ENCODE data around the gene FIS1. TPM values are rescaled to one million over a fixed set of nuclear protein-coding genes. Genes with fewer than 3 reads are reported as not detected.
A peak's percentile ranks its signal among the peaks of the same experiment; 100 is the strongest.

The FIS1 gene
- total RNA-seq, 1 experiment from 2014 or later = 64.1 TPM

GRCh38 chr7:101232141-101232850 lies 12.6 kb downstream of the FIS1 start:
- no peak overlapping the region for H3K4me3 ChIP-seq
- peaks cover 4% of the 10 kb centered on the region; the same call in 1 of the 2 replicates for H3K4me1 ChIP-seq
- no peaks in the 10 kb centered on the region for H3K27me3 ChIP-seq
- H3K27ac ChIP-seq = no peak overlapping the region
- H3K36me3 ChIP-seq = no peaks in the 10 kb centered on the region
- no peak for DNase-seq
- H3K9me3 ChIP-seq (replicated peaks) = no peaks in the 10 kb centered on the region

GRCh38 chr7:101231644-101232043 lies 13.2 kb downstream of the FIS1 start:
- H3K27me3 ChIP-seq = no peaks in the 10 kb centered on the region
- no peak for DNase-seq
- H3K36me3 ChIP-seq = no peaks in the 10 kb centered on the region
- no peaks in the 10 kb centered on the region for H3K4me1 ChIP-seq
- H3K27ac ChIP-seq = no peak overlapping the region
- no peak overlapping the region for H3K4me3 ChIP-seq
- H3K9me3 ChIP-seq (replicated peaks) = no peaks in the 10 kb centered on the region

GRCh38 chr7:101226721-101227120 lies 18.2 kb downstream of the FIS1 start:
- Histone ChIP-seq H3K27ac (no peak overlapping the region), H3K27me3 (no peaks in the 10 kb centered on the region), H3K36me3 (peaks cover 4% of the 10 kb centered on the region; the same call in 1 of the 2 replicates), H3K4me1 (no peaks in the 10 kb centered on the region), H3K4me3 (no peak overlapping the region), H3K9me3 (replicated peaks) (no peaks in the 10 kb centered on the region)
- no peak for DNase-seq

GRCh38 chr7:101225650-101226049 lies 19.2 kb downstream of the FIS1 start:
- Histone ChIP-seq H3K4me1 (no peaks in the 10 kb centered on the region), H3K4me3 (no peak overlapping the region), H3K36me3 (peaks cover 4% of the 10 kb centered on the region; the same call in 1 of the 2 replicates), H3K27ac (no peak overlapping the region), H3K27me3 (no peaks in the 10 kb centered on the region), H3K9me3 (replicated peaks) (no peaks in the 10 kb centered on the region)
- DNase-seq = no peak

DNA sequence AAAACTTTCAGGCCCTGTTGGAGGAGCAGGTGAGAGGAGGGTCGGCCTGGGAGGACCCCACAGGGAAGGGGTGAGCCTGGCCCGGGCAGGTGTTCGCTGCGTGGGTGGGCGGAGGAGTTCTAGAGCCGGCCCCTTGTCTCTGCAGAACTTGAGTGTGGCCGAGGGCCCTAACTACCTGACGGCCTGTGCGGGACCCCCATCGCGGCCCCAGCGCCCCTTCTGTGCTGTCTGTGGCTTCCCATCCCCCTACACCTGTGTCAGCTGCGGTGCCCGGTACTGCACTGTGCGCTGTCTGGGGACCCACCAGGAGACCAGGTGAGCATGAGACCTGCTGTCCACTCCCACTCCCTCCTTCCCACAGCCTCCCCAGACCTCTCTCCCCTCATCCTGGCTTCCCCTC lies 21.4 kb downstream of the FIS1 start:
- no peaks in the 10 kb centered on the region for H3K4me1 ChIP-seq
- no peak overlapping the region for H3K4me3 ChIP-seq
- DNase-seq = no peak
- H3K27ac ChIP-seq = no peak overlapping the region
- H3K36me3 ChIP-seq = peaks cover 4% of the 10 kb centered on the region; the same call in 1 of the 2 replicates
- no peaks in the 10 kb centered on the region for H3K9me3 ChIP-seq (replicated peaks)
- H3K27me3 ChIP-seq = no peaks in the 10 kb centered on the region

DNA sequence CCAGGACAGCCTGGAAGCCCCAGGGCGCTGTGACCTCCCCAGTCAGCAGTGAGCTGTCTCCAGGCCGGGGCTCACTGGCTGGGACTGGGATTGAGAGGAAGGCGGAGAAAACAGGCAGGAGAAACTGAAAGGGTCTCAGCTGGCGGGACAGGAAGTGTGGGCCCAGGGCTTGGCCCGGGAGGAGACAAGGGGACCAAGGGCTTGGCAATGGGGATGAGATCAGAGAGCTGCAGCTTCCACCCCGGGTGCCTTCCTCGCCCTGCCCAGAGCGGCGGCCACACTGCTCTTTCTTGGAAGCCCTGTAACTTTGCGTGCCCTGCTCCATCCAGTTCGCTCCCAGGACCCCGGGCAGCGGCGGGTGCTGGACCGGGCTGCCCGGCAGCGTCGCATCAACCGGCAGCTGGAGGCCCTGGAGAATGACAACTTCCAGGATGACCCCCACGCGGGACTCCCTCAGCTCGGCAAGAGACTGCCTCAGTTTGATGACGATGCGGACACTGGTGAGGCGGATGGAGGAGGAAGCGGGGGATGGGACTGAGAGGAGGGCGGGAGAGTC lies 22.5 kb downstream of the FIS1 start:
- H3K4me1 ChIP-seq = no peaks in the 10 kb centered on the region

GRCh38 chr7:101220295-101220694 lies 24.6 kb downstream of the FIS1 start:
- H3K9me3 ChIP-seq (replicated peaks) = no peaks in the 10 kb centered on the region
- no peak overlapping the region for H3K4me3 ChIP-seq
- H3K36me3 ChIP-seq = peaks cover 4% of the 10 kb centered on the region; the same call in 1 of the 2 replicates
- DNase-seq = no peak
- H3K27ac ChIP-seq = no peak overlapping the region
- no peaks in the 10 kb centered on the region for H3K27me3 ChIP-seq
- no peaks in the 10 kb centered on the region; the same call in 1 of the 2 replicates for H3K4me1 ChIP-seq

More for the DNA sequence above, 22.5 kb downstream of the FIS1 start:
- Histone ChIP-seq H3K9me3 (replicated peaks) (no peaks in the 10 kb centered on the region), H3K27me3 (no peaks in the 10 kb centered on the region), H3K4me3 (no peak overlapping the region), H3K27ac (no peak overlapping the region), H3K36me3 (peaks cover 4% of the 10 kb centered on the region; the same call in 1 of the 2 replicates)
- no peak for DNase-seq

DNA sequence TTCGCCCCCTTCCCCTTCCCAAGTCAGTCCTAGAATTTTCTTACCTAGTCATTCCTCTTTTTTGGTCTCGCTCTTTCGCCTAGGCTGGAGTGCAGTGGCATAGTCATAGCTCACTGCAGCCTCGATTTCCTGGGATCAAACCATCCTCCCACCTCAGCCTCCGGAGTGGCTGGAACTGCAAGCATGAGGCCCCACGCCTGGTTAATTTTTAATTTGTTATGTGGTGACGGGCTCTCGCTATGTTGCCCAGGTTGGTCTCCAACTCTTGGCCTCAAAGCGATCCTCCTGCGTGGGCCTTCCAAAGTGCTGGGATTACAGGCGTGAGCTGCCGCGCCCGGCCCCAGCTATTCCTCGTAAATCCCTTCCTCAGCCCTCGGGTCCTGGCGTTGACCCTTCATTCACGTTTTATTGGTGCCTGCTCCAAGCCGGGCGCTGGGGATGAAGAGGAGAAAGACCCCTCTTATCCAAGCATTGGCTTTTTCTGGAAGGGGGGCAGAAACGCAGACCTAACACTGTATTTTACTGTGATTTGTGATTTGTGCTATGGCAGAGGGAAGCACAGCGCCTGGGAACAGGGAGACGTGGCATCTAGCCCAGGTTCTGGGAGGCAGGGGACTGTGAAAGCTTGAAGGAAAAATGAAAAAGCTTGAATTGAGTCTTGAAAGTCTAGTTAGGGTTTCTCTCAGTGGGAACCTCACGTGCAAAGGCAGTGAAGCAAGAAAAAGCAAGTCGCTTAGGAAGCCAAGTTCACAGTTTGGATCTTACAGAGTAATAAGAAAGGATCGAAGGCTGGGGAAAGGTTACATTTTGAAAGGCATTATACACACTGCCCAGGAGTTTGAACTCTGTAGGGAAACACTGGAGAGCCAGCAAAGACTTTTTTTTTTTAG lies 26.4 kb downstream of the FIS1 start:
- Histone ChIP-seq H3K27ac (no peak overlapping the region; the same call in 1 of the 2 replicates), H3K4me1 (no peaks in the 10 kb centered on the region; the same call in 1 of the 2 replicates), H3K4me3 (peak overlapping the region; percentile 76), H3K9me3 (replicated peaks) (no peaks in the 10 kb centered on the region), H3K27me3 (no peaks in the 10 kb centered on the region), H3K36me3 (peaks cover 4% of the 10 kb centered on the region; the same call in 1 of the 2 replicates)
- DNase-seq = no peak

GRCh38 chr7:101217388-101218235 lies 27.3 kb downstream of the FIS1 start, which contains the start of the genes PLOD3 and ZNHIT1:
Gene PLOD3, minus strand, starts transcription at chr7:101217581. Its CDS starts 307 bp downstream, at chr7:101217274.
Gene ZNHIT1, plus strand, starts transcription at chr7:101218165. Its CDS starts 31 bp downstream, at chr7:101218196.
- H3K4me3 ChIP-seq = peak within 1 kb of the TSS; percentile 76
- H3K4me1 ChIP-seq = no peaks in the 10 kb centered on the region; the same call in 1 of the 2 replicates
- no peaks in the 10 kb centered on the region for H3K27me3 ChIP-seq
- peak within 1 kb of the TSS; percentile 76 for H3K27ac ChIP-seq
- DNase-seq = peak; percentile 96 to 100
- H3K36me3 ChIP-seq = peaks cover 4% of the 10 kb centered on the region; the same call in 1 of the 2 replicates
- H3K9me3 ChIP-seq (replicated peaks) = no peaks in the 10 kb centered on the region

DNA sequence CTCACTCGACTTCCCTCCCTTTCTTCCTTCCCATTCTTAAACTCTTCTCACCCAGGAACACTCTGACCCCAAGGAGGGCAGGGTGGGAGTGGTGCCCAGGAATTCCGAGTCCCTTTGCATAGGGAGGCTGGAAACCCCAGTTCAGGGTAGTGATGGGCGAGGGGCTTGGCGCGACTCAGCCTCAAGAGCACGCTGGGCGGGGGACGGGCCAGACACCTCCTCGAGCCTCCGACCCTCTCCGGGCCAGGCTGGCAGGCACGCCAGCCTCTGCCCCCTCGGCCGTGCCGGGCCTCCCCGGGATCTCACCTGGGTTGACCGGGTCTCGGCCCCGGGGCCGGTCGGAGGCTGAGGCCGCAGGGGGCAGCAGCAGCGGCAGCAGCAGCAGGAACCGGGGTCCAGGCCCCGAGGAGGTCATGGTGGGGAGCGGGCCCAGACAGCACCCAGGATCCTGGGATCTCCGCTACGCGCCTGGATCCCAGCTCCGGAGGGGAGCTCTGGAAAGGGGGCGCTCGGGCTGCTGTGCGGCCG lies 28.0 kb downstream of the FIS1 start:
- H3K27ac ChIP-seq = peak overlapping the region; percentile 76
- no peaks in the 10 kb centered on the region for H3K9me3 ChIP-seq (replicated peaks)
- H3K36me3 ChIP-seq = peaks cover 4% of the 10 kb centered on the region; the same call in 1 of the 2 replicates
- DNase-seq = peak in 1 of 2 experiments; percentile 39
- H3K27me3 ChIP-seq = no peaks in the 10 kb centered on the region
- peak overlapping the region; percentile 76 for H3K4me3 ChIP-seq
- H3K4me1 ChIP-seq = no peaks in the 10 kb centered on the region; the same call in 1 of the 2 replicates

DNA sequence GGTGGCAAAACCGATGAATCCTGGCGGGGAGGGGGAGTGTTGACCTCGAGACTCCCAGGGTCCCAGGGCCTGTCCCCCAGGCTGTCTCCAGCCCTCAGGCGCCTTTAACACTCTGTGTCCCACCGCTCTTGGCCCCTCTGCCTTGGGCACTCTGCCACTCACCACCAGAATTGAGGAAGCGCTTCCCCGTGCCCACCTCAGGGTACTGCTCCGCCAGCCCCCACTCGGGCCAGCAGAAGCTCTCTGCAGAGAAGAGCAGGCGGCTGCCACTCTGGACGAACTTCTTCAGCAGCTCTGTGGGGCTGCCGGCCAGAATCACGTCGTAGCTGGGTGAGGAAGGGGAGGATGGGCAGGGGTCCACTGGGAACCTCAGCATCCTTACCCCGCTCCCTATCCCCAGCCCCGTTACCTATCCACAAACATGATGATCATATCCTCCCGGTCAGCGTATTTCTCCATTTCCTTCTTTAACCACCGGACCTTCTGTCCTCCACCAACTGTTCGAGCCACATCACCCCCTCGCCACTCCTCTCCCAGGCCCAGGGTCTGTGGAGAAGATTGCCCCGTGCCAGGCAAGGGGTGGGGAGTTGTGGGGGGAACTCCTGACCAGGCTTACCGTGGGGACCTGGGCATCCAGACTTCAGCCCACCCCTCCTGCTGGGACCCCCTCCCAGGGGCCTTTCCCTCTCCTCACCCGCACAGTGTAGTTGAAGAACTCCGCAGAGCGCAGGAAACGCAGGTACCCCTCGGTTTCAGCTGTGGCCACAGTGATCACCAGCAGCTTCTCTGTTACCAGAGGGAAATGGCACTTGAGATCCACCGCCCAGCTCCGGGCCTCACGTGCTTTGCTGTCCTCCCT lies 28.7 kb downstream of the FIS1 start:
- Histone ChIP-seq H3K4me3 (peak overlapping the region; percentile 76), H3K4me1 (no peaks in the 10 kb centered on the region; the same call in 1 of the 2 replicates), H3K36me3 (peaks cover 7% of the 10 kb centered on the region), H3K9me3 (replicated peaks) (no peaks in the 10 kb centered on the region), H3K27ac (peak overlapping the region; percentile 76), H3K27me3 (no peaks in the 10 kb centered on the region)
- peak in 1 of 2 experiments; percentile 28 for DNase-seq

- no peak overlapping the region for H3K4me3 ChIP-seq
- H3K4me1 ChIP-seq = no peaks in the 10 kb centered on the region; the same call in 1 of the 2 replicates
- H3K27ac ChIP-seq = no peak overlapping the region
- peaks cover 14% of the 10 kb centered on the region for H3K36me3 ChIP-seq
- no peaks in the 10 kb centered on the region for H3K27me3 ChIP-seq
- no peak for DNase-seq
- H3K9me3 ChIP-seq (replicated peaks) = no peaks in the 10 kb centered on the region
Measured at GRCh38 chr7:101212014-101212413, 32.9 kb downstream of the FIS1 start.

DNA sequence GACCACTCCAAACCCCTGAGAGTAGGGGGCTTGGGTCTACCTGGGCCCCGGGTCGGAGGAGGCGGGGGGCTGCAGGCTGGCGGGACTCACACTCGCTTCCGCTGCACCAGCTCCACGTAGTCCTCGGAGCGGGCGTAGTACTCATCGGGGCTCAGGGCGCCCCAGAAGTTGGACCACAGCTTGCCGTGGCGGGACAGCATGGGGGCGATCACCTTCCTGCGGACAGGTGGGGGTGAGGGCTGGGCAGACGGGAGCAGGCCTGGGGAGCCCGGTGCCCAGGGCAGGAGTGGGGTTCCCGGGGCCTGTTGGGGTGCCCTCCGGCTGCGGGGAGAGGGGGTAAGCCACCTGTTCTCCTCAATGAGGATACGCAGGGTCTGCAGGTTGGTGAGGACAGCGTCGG lies 33.4 kb downstream of the FIS1 start:
- DNase-seq = no peak
- H3K4me3 ChIP-seq = no peak overlapping the region
- H3K36me3 ChIP-seq = peaks cover 14% of the 10 kb centered on the region
- no peak overlapping the region for H3K27ac ChIP-seq
- no peaks in the 10 kb centered on the region for H3K27me3 ChIP-seq
- no peaks in the 10 kb centered on the region for H3K9me3 ChIP-seq (replicated peaks)
- H3K4me1 ChIP-seq = no peaks in the 10 kb centered on the region; the same call in 1 of the 2 replicates
